Gastroesophageal sphincter (tissue), 3 donors: Measurements from ENCODE around the gene CACNB4.

Source experiments
- CTCF ChIP-seq, 4 experiments: fragments of 200-600 bp in 2 of 4; fragments of 450-650 bp in 2 of 4; sonication (generic) in 1 of 4; IDR thresholded peaks; one replicate each; pipeline ENCODE4 v1.5.1; 2017 to 2019; ENCODE audit warnings: antibody characterized with exemption in 4 of 4, mild to moderate bottlenecking in 2 of 4, moderate library complexity in 2 of 4
- POLR2A ChIP-seq, 2 donors: fragments of 450-650 bp; IDR thresholded peaks; one replicate each; pipeline ENCODE4 v1.6.1; 2017; ENCODE audit warnings: antibody characterized with exemption in 2 of 2, mild to moderate bottlenecking in 2 of 2, moderate library complexity in 1 of 2

GRCh38 chr2:151943461-151943860, 155.4 kb downstream of the CACNB4 start:
- TF ChIP-seq CTCF (IDR thresholded peaks at IDR 0.05) (no peak), POLR2A (IDR thresholded peaks at IDR 0.05) (no peak)
